H9 (cell line): ENCODE data around the gene PCSK1N. TPM values are rescaled to one million over a fixed set of nuclear protein-coding genes. Genes with fewer than 3 reads are reported as not detected.
A peak's percentile ranks its signal among the peaks of the same experiment; 100 is the strongest.

Experiments
- DNase-seq: peaks from one replicate; pipeline ENCODE4 v3.0.0-alpha.2; 2017
- H2AFZ ChIP-seq: one replicate; pipeline ENCODE4 v1.6.1; 2013; ENCODE audit warnings: mild to moderate bottlenecking, low read length, control low read depth, moderate library complexity
- H2AK5ac ChIP-seq: 2 replicates; pipeline ENCODE4 v1.6.1; 2013; ENCODE audit warnings: low read length, control low read depth, mixed read lengths; ENCODE audit not compliant: insufficient read length
- H2BK120ac ChIP-seq: one replicate; pipeline ENCODE4 v1.6.1; 2013; ENCODE audit warnings: low read depth, mild to moderate bottlenecking, low read length, control low read depth, inconsistent platforms; ENCODE audit not compliant: poor library complexity, severe bottlenecking
- H2BK12ac ChIP-seq: 2 replicates; pipeline ENCODE4 v1.6.1; 2013; ENCODE audit warnings: low read length, control low read depth, mixed read lengths, low read depth; ENCODE audit not compliant: insufficient read length
- H2BK15ac ChIP-seq: 2 replicates; pipeline ENCODE4 v1.6.1; 2013; ENCODE audit warnings: low read depth, low read length, control low read depth
- H2BK20ac ChIP-seq: one replicate; pipeline ENCODE4 v1.6.1; 2013; ENCODE audit warnings: low read depth, mild to moderate bottlenecking, low read length, control low read depth, inconsistent platforms; ENCODE audit not compliant: poor library complexity, severe bottlenecking
- H2BK5ac ChIP-seq: 2 replicates; pipeline ENCODE4 v1.6.1; 2013; ENCODE audit warnings: low read length, control low read depth, mixed read lengths; ENCODE audit not compliant: insufficient read length
- H3K14ac ChIP-seq: 2 replicates; pipeline ENCODE4 v1.6.1; 2013; ENCODE audit warnings: low read length, control low read depth; ENCODE audit not compliant: insufficient read depth
- H3K18ac ChIP-seq: 2 replicates; pipeline ENCODE4 v1.6.1; 2013; ENCODE audit warnings: low read depth, mild to moderate bottlenecking, mixed read lengths, low read length, control low read depth; ENCODE audit not compliant: insufficient read length
- H3K23ac ChIP-seq: 2 replicates; pipeline ENCODE4 v1.6.1; 2013; ENCODE audit warnings: low read length, control low read depth, mixed read lengths, low read depth; ENCODE audit not compliant: insufficient read length
- H3K23me2 ChIP-seq: 2 replicates; pipeline ENCODE4 v1.6.1; 2013; ENCODE audit warnings: low read depth, mild to moderate bottlenecking, mixed read lengths, low read length, control low read depth; ENCODE audit not compliant: insufficient read length, poor library complexity, severe bottlenecking
- H3K27ac ChIP-seq: 2 replicates; pipeline ENCODE4 v1.5.1; 2013; ENCODE audit warnings: low read length, control low read depth, mixed read lengths, low read depth; ENCODE audit not compliant: insufficient read length
- H3K27me3 ChIP-seq: 2 replicates; pipeline ENCODE4 v1.6.1; 2013; ENCODE audit warnings: low read length, control low read depth, inconsistent platforms; ENCODE audit not compliant: insufficient read depth
- H3K4ac ChIP-seq: 2 replicates; pipeline ENCODE4 v1.6.1; 2013; ENCODE audit warnings: low read depth, mild to moderate bottlenecking, control low read depth, inconsistent platforms, low read length, moderate library complexity
- H3K4me1 ChIP-seq: 2 replicates; pipeline ENCODE4 v1.6.1; 2013; ENCODE audit warnings: low read length, control low read depth, inconsistent platforms; ENCODE audit not compliant: insufficient read depth
- H3K4me2 ChIP-seq: 2 replicates; pipeline ENCODE4 v1.6.1; 2013; ENCODE audit warnings: low read length, control low read depth, mixed read lengths; ENCODE audit not compliant: insufficient read length, insufficient read depth
- H3K56ac ChIP-seq: 2 replicates; pipeline ENCODE4 v1.6.1; 2013; ENCODE audit warnings: low read depth, mild to moderate bottlenecking, mixed read lengths, low read length, control low read depth; ENCODE audit not compliant: insufficient read length
- H3K79me1 ChIP-seq: 2 replicates; pipeline ENCODE4 v1.6.1; 2013; ENCODE audit warnings: low read depth, mild to moderate bottlenecking, moderate library complexity, low read length, control low read depth, inconsistent platforms; ENCODE audit not compliant: insufficient read depth, poor library complexity, severe bottlenecking
- H3K79me2 ChIP-seq: 2 replicates; pipeline ENCODE4 v1.6.1; 2013; ENCODE audit warnings: low read length, control low read depth, inconsistent platforms; ENCODE audit not compliant: insufficient read depth
- H3K9ac ChIP-seq: 2 replicates; pipeline ENCODE4 v1.6.1; 2013; ENCODE audit warnings: low read length, control low read depth, mixed read lengths; ENCODE audit not compliant: insufficient read length; ENCODE audit errors: extremely low read depth
- H3K9me3 ChIP-seq: one replicate; pipeline ENCODE4 v1.6.1; 2013; ENCODE audit warnings: low read depth, low read length, inconsistent platforms; ENCODE audit not compliant: control insufficient read depth
- H3T11ph ChIP-seq: one replicate; pipeline ENCODE4 v1.6.1; 2013; ENCODE audit warnings: mild to moderate bottlenecking, low read length, control low read depth, inconsistent platforms
- H4K20me1 ChIP-seq: one replicate; pipeline ENCODE4 v1.6.1; 2013; ENCODE audit not compliant: control insufficient read depth, insufficient read length, insufficient read depth
- H4K5ac ChIP-seq: 2 replicates; pipeline ENCODE4 v1.6.1; 2013; ENCODE audit warnings: low read depth, mild to moderate bottlenecking, mixed read lengths, low read length, control low read depth; ENCODE audit not compliant: insufficient read length
- H4K8ac ChIP-seq: replicated peaks from 2 replicates; pipeline ENCODE4 v1.6.1; 2013; ENCODE audit warnings: low read length, control low read depth, mixed read lengths, low read depth; ENCODE audit not compliant: insufficient read length
- H4K91ac ChIP-seq: 2 replicates; pipeline ENCODE4 v1.6.1; 2013; ENCODE audit warnings: low read depth, mild to moderate bottlenecking, moderate library complexity, mixed read lengths, low read length, control low read depth; ENCODE audit not compliant: insufficient read length
- H3K27ac Mint-ChIP-seq, 3 experiments: 2 replicates in 2 of 3; 3 replicates in 1 of 3; pipeline ENCODE4 v1.8.0; 2020 to 2021; ENCODE audit warnings: mixed read lengths in 3 of 3, mild to moderate bottlenecking in 1 of 3, moderate library complexity in 1 of 3
- H3K27me3 Mint-ChIP-seq: 2 replicates; pipeline ENCODE4 v1.8.0; 2021; ENCODE audit warnings: low read depth, mild to moderate bottlenecking, moderate library complexity, mixed read lengths
- H3K36me3 Mint-ChIP-seq, 3 experiments: 2 replicates in 2 of 3; 3 replicates in 1 of 3; pipeline ENCODE4 v1.8.0; 2020 to 2021; ENCODE audit warnings: low read depth in 3 of 3, mixed read lengths in 3 of 3; ENCODE audit not compliant: insufficient read depth in 1 of 3
- H3K4me1 Mint-ChIP-seq, 2 experiments: 2 replicates each; pipeline ENCODE4 v1.8.0; 2020; ENCODE audit warnings: mixed read lengths in 2 of 2
- H3K4me3 Mint-ChIP-seq, 2 experiments: 2 replicates in 1 of 2; 3 replicates in 1 of 2; pipeline ENCODE4 v1.8.0; 2020 to 2021; ENCODE audit warnings: mild to moderate bottlenecking in 2 of 2, mixed read lengths in 2 of 2, moderate library complexity in 1 of 2
- H3K9me3 Mint-ChIP-seq, 2 experiments: 2 replicates in 1 of 2; 3 replicates in 1 of 2; pipeline ENCODE4 v1.8.0; 2020; ENCODE audit warnings: mild to moderate bottlenecking in 2 of 2, mixed read lengths in 2 of 2, moderate library complexity in 1 of 2
- CTCF ChIP-seq: fragments of 200-600 bp; sonication (generic); conservative IDR thresholded peaks from 3 replicates; pipeline ENCODE4 v1.8.0; 2021; ENCODE audit warnings: antibody characterized with exemption, mild to moderate bottlenecking
- WGBS: extraction: QIAGEN DNeasy Blood & Tissue Kit; methylation state at CpG from one replicate; pipeline ENCODE4 v1.1.7; 2013; ENCODE audit warnings: missing lambda C conversion rate, low lambda C conversion rate, mixed read lengths; ENCODE audit not compliant: insufficient read length; ENCODE audit errors: extremely low coverage; 5-methylcytosine and 5-hydroxymethylcytosine counted together
- total RNA-seq: library from RNA; stranded (reverse); gene quantifications from 2 replicates; pipeline ENCODE4 v1.2.1, GENCODE V29; 2021

The PCSK1N gene
- total RNA-seq, 1 experiment from 2014 or later: 3.9 TPM

GRCh38 chrX:48786341-48786800 lies 49.0 kb downstream of the PCSK1N start, which contains the start of gene GATA1:
Gene GATA1 (plus strand): TSS chrX:48786590. CDS start chrX:48791110, 4,520 bp downstream.
- Histone ChIP-seq H3K27ac (no peak within 1 kb of the TSS), H4K8ac (no peak within 1 kb of the TSS), H2BK12ac (no peak within 1 kb of the TSS), H2BK5ac (no peak within 1 kb of the TSS), H2BK20ac (no peak within 1 kb of the TSS), H3K4me1 (no peaks in the 10 kb centered on the region), H3K18ac (no peak within 1 kb of the TSS), H3K79me1 (no peaks in the 10 kb centered on the region), H2AFZ (no peak within 1 kb of the TSS), H4K20me1 (no peaks in the 10 kb centered on the region), H3K9me3 (peaks cover 16% of the 10 kb centered on the region), H3K14ac (no peak within 1 kb of the TSS), H3T11ph (no peak within 1 kb of the TSS), H3K23me2 (no peaks in the 10 kb centered on the region), H3K79me2 (no peaks in the 10 kb centered on the region), H3K27me3 (no peaks in the 10 kb centered on the region), H3K4me2 (no peak within 1 kb of the TSS), H2BK15ac (no peak within 1 kb of the TSS), H3K23ac (no peak within 1 kb of the TSS), H2BK120ac (peak within 1 kb of the TSS; percentile 54), H2AK5ac (no peak within 1 kb of the TSS), H3K4ac (no peak within 1 kb of the TSS), H4K91ac (no peak within 1 kb of the TSS), H4K5ac (no peak within 1 kb of the TSS), H3K9ac (no peak within 1 kb of the TSS), H3K56ac (no peak within 1 kb of the TSS)
- Mint-ChIP-seq H3K27ac (peak within 1 kb of the TSS in 1 of 3 experiments; percentile 51; a peak in 1 of 7 replicates), H3K4me1 (0 out of 4 replicates have a peak, but pooled peaks cover 0 to under 1% of the 10 kb centered on the region in 2 experiments), H3K9me3 (peaks cover 62 to 80% of the 10 kb centered on the region in 2 experiments), H3K27me3 (peaks cover 18% of the 10 kb centered on the region), H3K36me3 (peaks cover 0 to 3% (median 2%) of the 10 kb centered on the region in 3 experiments; a peak in 3 of 7 replicates), H3K4me3 (peak within 1 kb of the TSS in 1 of 2 experiments; percentile 42; a peak in 2 of 5 replicates)
- WGBS: no CpG with 5 or more reads among the region's 7 CpGs
- no peak for DNase-seq
- TF ChIP-seq CTCF: no peak
